GM19468 (cell line): ENCODE results near the gene DAD1.
"Not testable (repeated sequence)": the region's sequence is repeated elsewhere in the genome, so short reads cannot be mapped to it uniquely, and the experiment has no call there.

Experiments used
- ATAC-seq: cut with Tn5 transposase; IDR thresholded peaks from one replicate; pipeline ENCODE4 v1.9.1; 2021; ENCODE audit warnings: mild to moderate bottlenecking, moderate library complexity, moderate number of reproducible peaks; ENCODE audit not compliant: unreplicated experiment; ENCODE audit errors: extremely low read depth

Gene DAD1

GRCh38 chr14:22554498-22555383 lies 34.3 kb downstream of the DAD1 start:
- ATAC-seq = no peak

GRCh38 chr14:22553861-22554497 lies 35.0 kb downstream of the DAD1 start:
- not testable (repeated sequence) for ATAC-seq

- no peak for ATAC-seq
Measured at GRCh38 chr14:22553445-22553844, 35.6 kb downstream of the DAD1 start.

- ATAC-seq = no peak
Measured at GRCh38 chr14:22552827-22553076, 36.3 kb downstream of the DAD1 start.

- ATAC-seq = no peak
Measured at GRCh38 chr14:22552001-22552826, 36.8 kb downstream of the DAD1 start.

- ATAC-seq = no peak
Measured at GRCh38 chr14:22551605-22551997, 37.4 kb downstream of the DAD1 start.

- peak; percentile 26 for ATAC-seq
Measured at GRCh38 chr14:22549981-22550673, 38.9 kb downstream of the DAD1 start.

- ATAC-seq = no peak
Measured at GRCh38 chr14:22549324-22549962, 39.6 kb downstream of the DAD1 start.

- no peak for ATAC-seq
Measured at GRCh38 chr14:22547948-22548750, 40.9 kb downstream of the DAD1 start.

GRCh38 chr14:22547313-22547947 lies 41.6 kb downstream of the DAD1 start:
- no peak for ATAC-seq

GRCh38 chr14:22546722-22547071 lies 42.3 kb downstream of the DAD1 start:
- no peak for ATAC-seq

GRCh38 chr14:22545842-22546721 lies 42.9 kb downstream of the DAD1 start:
- ATAC-seq = no peak

GRCh38 chr14:22544881-22545420 lies 44.1 kb downstream of the DAD1 start:
- no peak for ATAC-seq

- no peak for ATAC-seq
Measured at GRCh38 chr14:22544406-22544805, 44.6 kb downstream of the DAD1 start.

GRCh38 chr14:22543570-22544357 lies 45.3 kb downstream of the DAD1 start:
- ATAC-seq = not testable (repeated sequence)

- ATAC-seq = no peak
Measured at GRCh38 chr14:22542360-22542759, 46.7 kb downstream of the DAD1 start.

GRCh38 chr14:22541721-22542120 lies 47.3 kb downstream of the DAD1 start:
- no peak for ATAC-seq
